Activated B cell treated with CpG ODN at 0.5 μM for 24 hours (primary cell): Measurements from ENCODE around the gene MOGAT3. TPM values are rescaled to one million over a fixed set of nuclear protein-coding genes. Genes with fewer than 3 reads are reported as not detected.
A peak's percentile ranks its signal among the peaks of the same experiment; 100 is the strongest.

Experiments
- ATAC-seq: fragments of 200-7000 bp; cut with Tn5 transposase; one replicate; pipeline ENCODE4 v1.10.0; 2021; ENCODE audit warnings: low read depth, mild to moderate bottlenecking, moderate library complexity
- CTCF ChIA-PET: fragments of 350-600 bp; sonication (Branson Sonifier 250); formaldehyde crosslinking; loops from one replicate; lab custom pipeline; 2021; ENCODE audit warnings: antibody characterized with exemption; lab: Charles Lee
- POLR2A ChIA-PET: fragments of 350-600 bp; sonication (Branson Sonifier 250); formaldehyde crosslinking; loops from one replicate; lab custom pipeline; 2021; ENCODE audit warnings: antibody characterized with exemption; lab: Charles Lee
- DNase-seq: peaks from one replicate; pipeline ENCODE4 v3.0.0; 2022
- H3K27ac Mint-ChIP-seq: one replicate; pipeline ENCODE4 v1.8.0; 2020; ENCODE audit warnings: mixed read lengths
- H3K27me3 Mint-ChIP-seq: one replicate; pipeline ENCODE4 v1.8.0; 2021; ENCODE audit warnings: mixed read lengths
- H3K36me3 Mint-ChIP-seq: one replicate; pipeline ENCODE4 v1.8.0; 2021; ENCODE audit warnings: low read depth, mixed read lengths
- H3K4me1 Mint-ChIP-seq: one replicate; pipeline ENCODE4 v1.8.0; 2021; ENCODE audit warnings: mixed read lengths
- H3K4me3 Mint-ChIP-seq: one replicate; pipeline ENCODE4 v1.8.0; 2020; ENCODE audit warnings: mild to moderate bottlenecking, mixed read lengths
- H3K9me3 Mint-ChIP-seq: one replicate; pipeline ENCODE4 v1.8.0; 2020; ENCODE audit warnings: mixed read lengths
- CTCF ChIP-seq: fragments of 200-600 bp; IDR thresholded peaks from one replicate; pipeline ENCODE4 v1.8.0; 2022; ENCODE audit warnings: antibody characterized with exemption, mild to moderate bottlenecking
- intact Hi-C: fragments of 100-400 bp; cut with micrococcal nuclease; formaldehyde crosslinking; loops from one replicate; pipeline ENCODE4 v1.15.1; 2024
- total RNA-seq: library from RNA; stranded (reverse); gene quantifications from 2 replicates; pipeline ENCODE4 v1.2.3, GENCODE V29; 2022

MOGAT3 gene
- total RNA-seq, 1 donor from 2014 or later = not detected

GRCh38 chr7:101155303-101155702 lies 45.5 kb downstream of the MOGAT3 start:
- CTCF ChIA-PET = interaction anchor here (1.5 kb wide), 1 partner anchor 37 kb away, joined by 4 read pairs; no protein-coding TSS in a partner anchor
- Mint-ChIP-seq H3K4me1 (peaks cover 13% of the 10 kb centered on the region), H3K4me3 (peak overlapping the region; percentile 83), H3K27ac (no peak overlapping the region), H3K27me3 (no peaks in the 10 kb centered on the region), H3K9me3 (no peaks in the 10 kb centered on the region), H3K36me3 (peaks cover 17% of the 10 kb centered on the region)
- no peak for TF ChIP-seq CTCF
- DNase-seq (no peak), ATAC-seq (no peak)
- intact Hi-C loops = no loop called here
- POLR2A ChIA-PET = no interaction called here

- peak overlapping the region; percentile 83 for H3K4me3 Mint-ChIP-seq
- no peak for TF ChIP-seq CTCF
- H3K9me3 Mint-ChIP-seq = no peaks in the 10 kb centered on the region
- ATAC-seq (peak; percentile 18), DNase-seq (no peak)
- intact Hi-C loops = loop anchor here (1.0 kb wide), 2 partner anchors 11 to 16 kb away; partner anchors contain the start of gene VGF
- peaks cover 12% of the 10 kb centered on the region for H3K36me3 Mint-ChIP-seq
- CTCF ChIA-PET = no interaction called here
- H3K27me3 Mint-ChIP-seq = peaks cover under 1% of the 10 kb centered on the region
- POLR2A ChIA-PET = interaction anchor here (0.9 kb wide), 1 partner anchor 97 kb away, joined by 3 read pairs; no protein-coding TSS in a partner anchor
- no peak overlapping the region for H3K27ac Mint-ChIP-seq
- H3K4me1 Mint-ChIP-seq = peaks cover 13% of the 10 kb centered on the region
Observed at GRCh38 chr7:101154693-101155102, 46.1 kb downstream of the MOGAT3 start.

GRCh38 chr7:101153969-101154692 lies 46.7 kb downstream of the MOGAT3 start, which contains the start of gene AP1S1:
Gene AP1S1 (plus strand): TSS chr7:101154476. CDS start chr7:101154515, 39 bp downstream.
- POLR2A ChIA-PET = interaction anchor here (0.6 to 0.9 kb wide), 2 partner anchors 15 to 98 kb away, joined by 3 read pairs; no protein-coding TSS in a partner anchor

GRCh38 chr7:101151908-101152651 lies 48.8 kb downstream of the MOGAT3 start:
- H3K36me3 Mint-ChIP-seq = peaks cover 4% of the 10 kb centered on the region
- H3K27ac Mint-ChIP-seq = no peak overlapping the region
- POLR2A ChIA-PET = interaction anchor here (0.5 to 0.6 kb wide), 3 partner anchors 22 to 31 kb away, joined by 3 to 8 read pairs (median 4); no protein-coding TSS in a partner anchor
- CTCF ChIA-PET = interaction anchor here (2.4 to 2.8 kb wide), 2 partner anchors 8 to 41 kb away, joined by 6 to 20 read pairs; no protein-coding TSS in a partner anchor
- DNase-seq (no peak), ATAC-seq (no peak)
- H3K9me3 Mint-ChIP-seq = no peaks in the 10 kb centered on the region
- peaks cover 11% of the 10 kb centered on the region for H3K27me3 Mint-ChIP-seq
- no peak overlapping the region for H3K4me3 Mint-ChIP-seq
- H3K4me1 Mint-ChIP-seq = peaks cover 13% of the 10 kb centered on the region
- intact Hi-C loops = no loop called here
- no peak for TF ChIP-seq CTCF

More at GRCh38 chr7:101153969-101154692, 46.7 kb downstream of the MOGAT3 start, which contains the start of gene AP1S1:
- Mint-ChIP-seq H3K36me3 (peaks cover 12% of the 10 kb centered on the region), H3K4me1 (peaks cover 13% of the 10 kb centered on the region), H3K4me3 (peak within 1 kb of the TSS; percentile 83), H3K27ac (peak within 1 kb of the TSS; percentile 74), H3K27me3 (peaks cover 6% of the 10 kb centered on the region), H3K9me3 (no peaks in the 10 kb centered on the region)
- DNase-seq = peak; percentile 83
- TF ChIP-seq CTCF = no peak
- CTCF ChIA-PET = interaction anchor here (2.4 to 2.8 kb wide), 2 partner anchors 11 to 39 kb away, joined by 6 to 20 read pairs; no protein-coding TSS in a partner anchor
- peak; percentile 94 for ATAC-seq
- intact Hi-C loops = loop anchor here (1.0 kb wide), 2 partner anchors 11 to 16 kb away; partner anchors contain the start of gene VGF

Other genes with a start within 250 kb of the MOGAT3 start
- gene MUC12, start 231.5 kb downstream of the MOGAT3 start, total RNA-seq = not detected in 2 replicates
- gene MUC17, start 181.0 kb downstream of the MOGAT3 start, total RNA-seq = not detected in 2 replicates
- gene TRIM56, start 115.6 kb downstream of the MOGAT3 start, total RNA-seq = 53.0 and 57.5 TPM in 2 replicates
- not detected in 2 replicates for gene SERPINE1, start 73.9 kb downstream of the MOGAT3 start, total RNA-seq
- gene AP1S1, start 46.6 kb downstream of the MOGAT3 start, total RNA-seq = 19.2 and 22.7 TPM in 2 replicates
- 0.07 and 0.11 TPM in 2 replicates for gene VGF, start 35.5 kb downstream of the MOGAT3 start, total RNA-seq
- not detected in 2 replicates for gene NAT16, start 20.7 kb downstream of the MOGAT3 start, total RNA-seq
- gene PLOD3, start 16.5 kb upstream of the MOGAT3 start, total RNA-seq = 29.8 and 40.0 TPM in 2 replicates
- gene ZNHIT1, start 17.1 kb upstream of the MOGAT3 start, total RNA-seq = 37.6 and 43.4 TPM in 2 replicates
- gene CLDN15, start 36.8 kb upstream of the MOGAT3 start, total RNA-seq = 16.6 and 21.0 TPM in 2 replicates
- gene FIS1, start 44.0 kb upstream of the MOGAT3 start, total RNA-seq = 113 and 117 TPM in 2 replicates
- gene IFT22, start 120.8 kb upstream of the MOGAT3 start, total RNA-seq = 9.8 and 10.7 TPM in 2 replicates
- gene COL26A1, start 161.8 kb upstream of the MOGAT3 start, total RNA-seq = not detected in 2 replicates